Urothelium cell line (cell line): ENCODE measurements around the gene DIPK2A.

Source experiments
- DNase-seq: peaks from one replicate; pipeline ENCODE4 v3.0.0; 2011; ENCODE audit warnings: low spot score, mixed read lengths
- FAIRE-seq: peaks from 2 replicates; lab custom pipeline; 2011; peaks lifted over from hg19 to GRCh38; lab: Jason Lieb, UNC

DIPK2A gene

GRCh38 chr3:143971359-143972154 lies at the start of gene DIPK2A:
Gene DIPK2A, plus strand, starts transcription at chr3:143971823. Its CDS starts 510 bp downstream, at chr3:143972333.
- peak; percentile 35 for FAIRE-seq
- peak; percentile 85 for DNase-seq

- FAIRE-seq = no peak
- DNase-seq = no peak
These were observed 46.9 kb upstream of the DIPK2A start for GRCh38 chr3:143924522-143925285.

GRCh38 chr3:143928056-143928455 lies 43.6 kb upstream of the DIPK2A start:
- DNase-seq (no peak), FAIRE-seq (no peak)

- no peak for DNase-seq
- FAIRE-seq = no peak
These were observed 42.9 kb upstream of the DIPK2A start for GRCh38 chr3:143928541-143929255.

- FAIRE-seq = no peak
These were observed 36.8 kb upstream of the DIPK2A start for GRCh38 chr3:143934791-143935190.

GRCh38 chr3:143935678-143936077 lies 35.9 kb upstream of the DIPK2A start:
- no peak for FAIRE-seq
- no peak for DNase-seq

More at GRCh38 chr3:143934791-143935190, 36.8 kb upstream of the DIPK2A start:
- DNase-seq = no peak

GRCh38 chr3:143950810-143951209 lies 20.8 kb upstream of the DIPK2A start:
- DNase-seq (no peak), FAIRE-seq (no peak)

GRCh38 chr3:143951351-143951971 lies 20.2 kb upstream of the DIPK2A start:
- DNase-seq = peak; percentile 9

GRCh38 chr3:143952569-143953072 lies 19.0 kb upstream of the DIPK2A start:
- FAIRE-seq (no peak), DNase-seq (no peak)

More at GRCh38 chr3:143951351-143951971, 20.2 kb upstream of the DIPK2A start:
- no peak for FAIRE-seq

GRCh38 chr3:143955113-143955512 lies 16.5 kb upstream of the DIPK2A start:
- FAIRE-seq (no peak), DNase-seq (no peak)

- DNase-seq (no peak), FAIRE-seq (no peak)
These were observed 14.8 kb upstream of the DIPK2A start for GRCh38 chr3:143956838-143957237.

GRCh38 chr3:143957453-143957852 lies 14.2 kb upstream of the DIPK2A start:
- DNase-seq (no peak), FAIRE-seq (no peak)

- DNase-seq (no peak), FAIRE-seq (no peak)
These were observed 12.7 kb upstream of the DIPK2A start for GRCh38 chr3:143958966-143959365.

GRCh38 chr3:143961342-143961741 lies 10.3 kb upstream of the DIPK2A start:
- no peak for DNase-seq
- FAIRE-seq = no peak

GRCh38 chr3:143963946-143964345 lies 7.7 kb upstream of the DIPK2A start:
- FAIRE-seq (no peak), DNase-seq (no peak)

GRCh38 chr3:143970773-143971358 lies 757 bp upstream of the DIPK2A start:
- DNase-seq (peak; percentile 27), FAIRE-seq (no peak)

GRCh38 chr3:143972155-143972504 lies 507 bp downstream of the DIPK2A start:
- no peak for FAIRE-seq
- DNase-seq = no peak

- FAIRE-seq = no peak
- DNase-seq = peak; percentile 40
These were observed 1.1 kb downstream of the DIPK2A start for GRCh38 chr3:143972505-143973258.

- no peak for FAIRE-seq
These were observed 1.8 kb downstream of the DIPK2A start for GRCh38 chr3:143973259-143974021.

More at GRCh38 chr3:143973259-143974021, 1.8 kb downstream of the DIPK2A start:
- DNase-seq = peak; percentile 1
